ENCODE data around the gene SLC2A9.

SLC2A9 gene

DNA sequence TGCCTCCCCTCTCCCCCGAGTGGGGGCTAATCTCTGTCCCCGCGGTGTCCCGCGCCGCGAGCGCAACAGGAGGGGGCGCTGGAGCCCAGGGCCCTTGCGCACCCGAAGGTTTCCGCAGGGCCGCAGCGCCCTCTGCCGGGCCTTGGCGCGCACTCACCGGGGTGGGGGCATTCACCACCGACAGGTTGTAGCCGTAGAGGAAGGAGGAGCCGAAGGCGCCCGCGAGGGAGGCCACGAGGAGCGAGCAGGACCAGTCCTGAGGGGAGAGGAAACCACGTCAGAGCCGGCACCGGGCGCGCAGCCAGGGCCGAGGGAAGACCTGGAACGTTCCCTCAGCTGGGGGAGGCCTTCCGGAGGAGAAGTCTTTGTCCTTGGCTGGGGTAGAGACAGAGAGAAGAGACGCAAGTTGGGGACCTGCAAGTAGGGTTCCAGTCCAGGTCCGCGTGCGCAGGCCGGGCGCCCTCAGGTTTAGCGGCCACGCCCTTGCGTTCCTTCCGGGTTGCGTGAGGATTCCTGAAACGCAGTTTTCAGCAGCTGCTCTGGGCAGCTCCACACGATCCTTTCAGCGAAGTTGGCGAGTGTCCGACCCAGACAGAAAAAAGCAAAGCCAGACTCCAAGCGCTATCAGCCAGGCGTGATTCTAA, 2.4 kb downstream of the SLC2A9 start:
- no peak for DNase-seq

DNA sequence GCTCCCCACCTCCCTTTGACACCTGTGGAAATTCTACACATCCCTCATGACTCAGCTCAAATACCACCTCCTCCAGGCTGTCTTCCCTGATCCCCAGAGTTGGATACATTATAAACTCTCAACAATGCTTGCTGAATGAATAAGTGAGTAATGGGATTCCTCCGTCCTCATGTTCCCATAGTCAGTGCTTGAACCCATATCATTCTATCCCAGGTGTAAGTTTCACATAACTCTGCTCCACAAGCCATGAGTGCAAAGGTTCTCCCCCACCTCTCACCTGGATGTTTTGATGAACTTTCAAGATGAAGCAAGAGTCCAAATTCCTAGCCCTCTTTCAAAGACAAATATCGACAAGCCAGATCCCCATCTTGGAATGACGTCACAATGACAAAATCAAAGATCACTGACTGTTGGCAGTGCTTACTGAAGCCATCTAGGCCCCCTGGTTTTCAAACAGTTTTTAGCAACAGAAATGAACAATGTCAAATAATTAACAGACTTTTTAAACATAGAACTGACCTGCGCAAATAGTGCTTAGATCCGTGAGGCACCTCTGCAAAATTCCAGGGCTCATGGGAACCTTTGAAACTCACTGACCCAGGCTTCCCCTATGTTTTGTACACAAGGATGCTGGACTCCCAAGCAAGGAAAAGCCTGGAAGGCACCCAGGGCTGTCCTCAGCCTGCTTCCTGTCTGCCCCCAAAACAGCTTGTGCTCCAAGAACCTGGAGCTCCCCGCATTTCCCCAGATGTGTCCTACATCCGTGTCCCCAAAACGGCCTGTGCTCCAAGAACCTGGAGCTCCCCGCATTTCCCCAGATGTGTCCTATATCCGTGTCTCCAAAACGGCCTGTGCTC, 4.0 kb downstream of the SLC2A9 start:
- DNase-seq = no peak

DNA sequence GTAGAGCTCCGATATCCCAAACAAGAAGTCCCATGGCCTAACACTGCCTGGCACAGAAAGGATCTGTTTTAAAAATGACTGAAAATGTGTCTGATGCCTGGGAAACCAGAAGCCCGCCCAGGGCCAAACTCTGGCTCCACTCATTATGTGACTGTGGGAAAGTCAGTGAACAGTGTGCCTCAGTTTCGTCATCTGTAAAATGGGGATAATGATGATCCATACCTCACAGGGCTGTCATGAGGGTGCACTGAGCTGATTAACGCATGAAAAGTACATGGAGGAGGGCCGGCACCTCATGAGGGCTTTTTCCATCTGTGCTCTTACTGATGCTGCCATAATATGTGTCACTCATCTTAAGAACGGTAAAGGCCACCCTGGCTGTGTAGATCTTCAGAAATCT, 5.1 kb downstream of the SLC2A9 start:
- no peak for DNase-seq

DNA sequence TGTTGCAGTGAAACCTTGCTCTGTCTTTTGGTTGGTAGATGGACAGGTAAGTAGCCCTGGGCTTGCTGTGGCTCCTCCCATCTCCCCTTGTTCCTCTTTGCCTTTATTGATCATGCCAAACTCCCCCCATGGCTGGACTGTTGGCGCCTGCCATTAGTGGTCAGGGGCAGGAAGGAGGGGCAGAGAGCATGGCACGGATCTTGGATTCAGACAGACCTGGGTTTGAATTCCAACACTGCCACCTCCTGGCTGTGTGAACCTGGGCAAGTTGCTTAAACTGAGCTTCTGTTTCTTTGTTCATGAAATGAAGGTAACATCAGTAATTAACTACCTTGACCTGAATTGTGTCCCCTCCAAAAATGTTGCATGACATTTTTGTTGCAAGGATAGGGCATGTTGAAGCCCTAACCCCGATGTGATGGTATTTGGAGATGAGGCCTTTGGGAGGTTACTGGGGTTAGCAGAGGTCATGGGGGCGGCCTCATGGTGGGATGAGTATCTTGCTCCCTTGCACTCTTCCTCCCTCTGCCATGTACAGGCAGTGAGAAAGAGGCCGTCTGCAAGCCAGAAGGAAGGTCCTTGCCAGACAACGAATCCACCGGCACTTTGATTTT, 6.0 kb downstream of the SLC2A9 start:
- DNase-seq = no peak

DNA sequence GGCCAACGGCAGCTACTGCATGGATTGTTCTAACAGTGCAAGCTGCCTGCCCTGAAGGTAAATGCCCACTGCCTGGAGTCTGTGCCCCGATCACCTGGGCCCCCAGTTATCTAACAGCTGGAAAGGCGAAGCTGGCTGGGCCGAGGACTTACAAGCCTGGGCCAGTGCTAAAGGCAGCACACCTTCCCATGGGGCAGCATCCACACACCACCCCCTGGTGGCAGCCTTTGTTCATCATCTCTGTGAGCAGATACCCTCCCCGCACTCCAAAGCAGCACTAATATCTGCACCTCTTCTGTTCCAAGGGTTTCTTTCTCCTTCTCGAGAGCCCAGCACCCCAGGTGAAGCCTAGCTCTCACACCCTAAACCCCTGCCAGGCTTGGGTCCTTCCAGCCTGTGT, 7.6 kb downstream of the SLC2A9 start:
- DNase-seq = no peak

DNA sequence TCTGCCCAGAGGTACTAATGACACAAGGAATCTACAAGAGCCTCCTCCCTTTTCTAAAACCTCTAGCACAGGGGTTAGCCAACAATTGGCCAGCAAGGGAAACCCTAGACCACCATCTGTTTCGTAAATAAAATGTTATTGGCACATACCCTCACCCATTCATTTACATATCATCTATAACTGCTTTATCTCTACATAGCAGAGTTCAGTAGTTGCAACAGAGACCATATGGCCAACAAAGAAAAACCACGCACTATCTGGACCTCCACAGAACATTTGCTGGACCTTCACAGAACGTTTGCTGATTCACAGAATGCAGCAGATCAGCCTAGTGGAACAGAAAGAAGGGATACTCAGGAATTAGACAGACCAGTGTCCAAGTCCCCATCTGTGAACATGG, 9.4 kb downstream of the SLC2A9 start:
- no peak for DNase-seq

DNA sequence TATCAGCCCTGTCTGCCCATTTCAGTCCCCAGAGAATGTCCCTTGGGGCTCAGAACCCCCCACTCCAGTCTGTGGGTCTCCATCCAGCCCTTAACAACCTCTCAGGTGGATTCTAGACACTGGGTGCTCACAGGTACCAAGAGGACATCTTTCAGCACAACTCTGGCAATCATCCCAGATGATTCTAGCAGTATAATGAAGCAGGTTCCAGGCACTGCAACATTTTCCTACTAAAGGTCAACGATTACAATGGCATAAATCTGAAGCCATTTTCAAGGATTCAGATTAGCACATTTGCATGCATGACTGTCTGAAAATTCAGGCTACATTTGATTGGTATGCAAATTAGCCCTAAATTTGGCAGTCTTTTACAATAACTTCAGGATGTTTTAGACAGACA, 10.0 kb downstream of the SLC2A9 start:
- no peak for DNase-seq

DNA sequence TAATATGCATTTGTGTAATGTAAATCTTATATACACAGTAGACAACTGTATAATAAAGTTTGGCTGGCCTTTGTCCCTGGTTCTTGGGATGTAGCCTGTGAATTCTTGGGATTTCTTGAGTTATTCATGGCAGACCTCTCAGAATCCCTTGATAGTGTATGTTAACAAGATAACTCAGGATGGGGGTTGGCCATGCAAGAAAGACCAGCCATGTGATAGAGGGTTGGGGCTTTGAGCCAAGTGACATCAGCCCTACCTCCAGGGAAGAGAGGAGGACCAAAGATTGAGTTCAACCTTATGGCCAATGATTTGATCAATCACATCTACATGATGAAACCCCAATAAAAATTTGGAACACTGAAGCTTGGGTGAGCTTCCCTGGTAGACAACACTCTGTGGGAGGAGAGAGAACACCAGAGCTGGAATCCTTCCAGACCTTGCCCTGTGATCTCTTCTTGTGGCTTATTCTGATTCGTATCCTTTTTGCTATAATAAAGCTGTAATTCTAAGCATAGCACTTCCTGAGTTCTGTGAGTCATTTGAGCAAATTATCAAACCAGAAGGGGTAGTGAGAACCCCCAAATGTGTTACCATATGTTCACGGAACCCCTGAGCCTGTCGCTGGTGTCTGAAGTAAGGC, 11.3 kb downstream of the SLC2A9 start:
- no peak for DNase-seq

DNA sequence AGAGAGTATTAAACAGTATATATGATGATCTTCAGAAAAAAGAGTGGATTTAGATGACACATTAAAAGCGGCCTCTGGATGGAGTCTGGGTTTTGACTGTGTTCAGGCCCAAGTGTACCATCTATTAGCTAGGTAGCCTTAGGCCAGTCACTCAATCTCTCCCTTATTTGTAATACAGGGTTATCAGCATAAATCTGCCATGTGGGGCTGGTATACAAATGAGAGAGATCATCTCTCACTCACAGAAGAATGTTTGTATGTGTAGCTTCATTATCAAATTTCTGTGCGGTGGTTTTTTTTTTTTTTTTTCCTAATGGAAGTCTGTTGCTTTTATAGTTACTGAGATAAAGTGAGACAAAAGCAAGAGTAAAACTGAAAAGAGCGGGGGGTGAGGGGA, 12.7 kb downstream of the SLC2A9 start:
- no peak for DNase-seq

DNA sequence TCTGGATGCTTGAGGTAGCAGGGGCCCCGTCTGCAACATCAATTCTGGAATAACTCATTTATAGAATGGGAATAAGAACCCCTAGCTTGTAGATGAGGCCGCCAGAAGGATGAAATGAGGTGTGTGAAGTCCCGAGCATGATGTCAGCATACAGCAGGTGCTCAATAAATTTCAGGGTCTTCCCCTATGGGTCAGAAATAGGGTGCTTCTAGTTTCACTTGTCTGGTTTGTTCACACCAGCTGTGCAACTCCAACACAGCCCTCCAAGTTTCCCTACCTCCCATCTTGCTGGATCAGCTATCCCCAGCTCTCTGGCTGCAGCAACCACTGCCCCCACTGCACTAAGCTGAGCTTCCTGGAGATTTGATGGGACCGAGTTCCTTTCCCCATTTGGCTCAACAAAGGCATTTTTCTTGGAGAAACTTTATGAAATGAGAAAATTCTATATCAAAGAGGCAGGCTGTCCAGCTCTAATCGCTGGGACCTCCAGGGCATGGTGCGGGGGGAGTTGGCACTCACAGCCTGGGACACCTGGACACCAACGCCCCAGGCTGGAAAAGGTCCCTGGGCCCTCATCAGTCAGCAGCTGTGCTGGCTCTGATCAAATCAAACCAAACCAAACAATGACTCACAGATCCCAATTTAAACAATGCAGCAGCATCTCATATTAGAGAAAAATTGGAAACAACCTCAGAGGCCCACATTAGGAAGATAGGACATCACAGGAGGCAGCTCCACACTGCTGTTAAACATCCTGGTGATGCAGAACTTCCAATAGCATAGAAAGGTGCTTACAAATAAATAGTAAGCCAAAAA, 13.3 kb downstream of the SLC2A9 start:
- DNase-seq = no peak

DNA sequence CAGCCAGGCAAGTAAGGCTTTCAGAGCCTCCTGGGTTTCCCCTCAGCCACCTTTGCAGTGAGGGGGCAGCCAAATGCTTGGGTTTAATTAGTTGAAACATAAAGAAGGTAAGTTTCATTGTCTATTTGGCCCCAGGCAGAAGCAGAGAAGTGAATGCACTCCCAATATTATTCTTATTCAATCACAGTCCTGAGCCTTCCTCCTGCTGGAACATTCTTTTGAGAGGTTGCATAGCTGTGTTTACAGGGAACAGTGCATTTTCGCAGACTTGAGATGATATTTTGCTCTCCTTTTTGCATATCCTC, 13.9 kb downstream of the SLC2A9 start:
- DNase-seq = no peak

DNA sequence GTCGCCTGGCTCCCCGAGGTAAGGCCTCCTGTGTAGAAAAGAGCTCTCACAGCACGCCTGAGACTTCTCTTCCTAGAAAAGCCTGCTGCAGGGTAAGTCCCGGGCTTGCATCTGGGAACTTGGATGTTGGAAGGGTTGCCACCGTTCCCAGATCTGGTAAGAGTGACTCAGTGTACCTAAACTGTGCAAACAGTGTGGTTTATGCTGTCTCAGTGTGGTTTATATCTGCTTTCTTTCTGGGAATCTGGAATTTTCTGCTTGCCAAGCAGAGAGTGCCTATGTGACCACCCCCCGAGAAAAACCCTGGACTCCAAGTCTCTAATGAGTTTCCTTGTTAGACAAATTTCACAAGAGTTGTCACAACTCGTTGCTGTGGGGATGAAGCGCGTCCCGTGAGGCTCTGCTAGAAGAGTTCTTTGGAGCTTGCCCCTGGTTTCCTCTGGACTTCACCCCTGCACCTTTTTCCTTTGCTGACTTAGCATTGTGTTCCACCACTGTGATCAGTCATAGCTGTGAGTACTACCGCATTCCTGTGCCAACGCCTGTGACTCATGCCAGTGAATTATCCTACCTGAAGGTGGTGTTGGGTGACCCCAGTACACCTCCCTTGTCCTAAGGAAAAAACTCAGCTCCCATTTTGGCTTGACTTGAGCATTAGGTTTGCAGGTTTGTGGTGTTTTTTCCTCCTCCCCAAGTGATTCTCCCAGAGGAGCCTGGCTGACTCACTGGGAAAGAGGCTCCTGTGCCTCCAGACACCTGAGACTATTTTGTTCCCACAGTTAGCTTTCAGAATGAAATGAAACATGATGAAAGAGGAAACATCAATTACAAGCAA, 14.5 kb downstream of the SLC2A9 start:
- no peak for DNase-seq

DNA sequence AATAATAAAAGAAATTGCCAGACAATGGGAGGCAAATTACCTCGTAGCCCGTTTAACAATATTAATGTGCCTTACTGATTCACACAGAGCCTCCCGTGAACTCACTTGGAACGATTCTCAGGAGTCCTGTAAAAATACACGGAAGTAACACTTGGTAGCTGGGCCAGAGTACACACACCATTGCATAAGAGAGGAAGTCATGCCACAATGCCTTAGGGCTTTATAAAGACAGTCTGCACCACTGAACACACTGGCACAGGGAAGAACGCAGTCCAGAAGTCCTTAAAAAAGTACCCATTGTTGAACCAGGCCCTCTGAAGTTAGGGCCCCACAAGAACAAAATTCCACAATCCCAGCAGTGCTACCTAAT, 15.1 kb downstream of the SLC2A9 start:
- DNase-seq = no peak

DNA sequence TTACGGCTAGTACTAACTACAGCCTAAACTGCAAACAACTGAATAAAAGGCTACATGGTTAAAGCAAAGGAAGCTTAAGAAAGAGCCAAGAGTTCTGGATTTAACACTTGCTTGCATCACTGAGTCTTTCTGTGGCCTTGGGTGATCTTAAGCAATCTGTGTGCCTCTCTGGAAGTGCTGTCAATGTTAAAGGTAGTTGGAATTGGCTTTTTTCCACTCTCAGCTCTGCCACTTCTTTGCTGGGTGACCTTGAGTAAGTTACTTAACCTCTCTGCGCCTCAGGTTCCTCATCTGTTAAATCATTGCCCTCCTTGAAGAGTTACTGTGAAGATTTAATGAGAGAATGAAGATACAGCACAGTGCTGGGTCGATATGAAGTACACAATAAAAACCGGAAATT, 15.7 kb downstream of the SLC2A9 start:
- no peak for DNase-seq

DNA sequence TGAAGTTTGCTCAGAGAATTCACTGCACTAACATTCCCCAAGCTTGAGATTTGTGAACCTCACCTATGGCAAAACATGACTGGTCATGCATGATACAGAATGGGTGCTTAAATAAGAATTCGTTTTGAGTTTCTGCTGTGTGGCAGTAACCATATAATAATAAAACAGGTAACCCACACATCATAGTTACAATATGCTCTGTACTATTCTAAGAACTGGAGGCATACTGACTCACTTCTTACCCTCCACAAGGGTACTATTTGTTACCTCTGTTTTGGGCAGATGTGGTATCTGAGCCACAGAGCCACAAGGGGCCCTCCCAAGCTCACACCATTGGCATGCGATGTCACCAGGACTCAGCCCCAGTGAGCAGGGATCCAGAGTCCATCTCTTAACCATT, 17.6 kb downstream of the SLC2A9 start:
- DNase-seq = no peak

DNA sequence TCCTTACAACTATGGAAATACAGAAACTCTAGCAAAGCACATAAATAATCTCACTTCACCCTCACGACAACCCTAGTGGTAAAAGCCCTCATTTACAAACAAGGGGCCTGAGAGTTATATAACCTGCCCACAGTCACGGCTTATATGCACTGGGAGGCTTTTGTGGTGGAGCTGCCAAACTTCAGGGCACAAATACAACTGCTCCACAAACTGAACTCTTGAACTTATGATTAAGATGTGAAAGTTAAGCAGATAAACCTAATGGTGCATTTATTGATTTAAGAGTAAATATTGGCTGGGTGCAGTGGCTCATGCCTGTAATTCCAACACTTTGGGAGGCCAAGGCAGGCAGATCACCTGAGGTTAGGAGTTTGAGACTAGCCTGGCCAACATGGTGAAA, 19.0 kb downstream of the SLC2A9 start:
- DNase-seq = no peak

DNA sequence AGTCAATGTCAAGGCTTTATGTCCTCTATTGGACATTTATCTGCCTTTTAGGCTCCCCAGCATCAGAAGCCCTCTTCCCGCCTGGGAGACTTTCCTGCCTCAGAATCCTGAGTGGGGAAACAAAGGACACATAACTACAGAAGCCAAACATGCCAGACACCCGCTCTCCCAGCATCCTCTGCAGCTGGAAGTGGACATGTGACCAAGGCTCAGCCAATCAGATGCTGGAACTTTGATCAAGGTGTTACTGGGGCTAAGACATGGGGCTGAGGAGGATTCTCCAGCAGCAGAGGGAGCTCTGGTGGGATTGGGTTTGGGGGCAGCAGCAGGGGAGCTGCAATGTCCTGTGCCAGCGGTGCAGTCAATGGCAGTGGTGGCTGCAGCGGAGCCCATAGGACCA, 19.5 kb downstream of the SLC2A9 start:
- no peak for DNase-seq

DNA sequence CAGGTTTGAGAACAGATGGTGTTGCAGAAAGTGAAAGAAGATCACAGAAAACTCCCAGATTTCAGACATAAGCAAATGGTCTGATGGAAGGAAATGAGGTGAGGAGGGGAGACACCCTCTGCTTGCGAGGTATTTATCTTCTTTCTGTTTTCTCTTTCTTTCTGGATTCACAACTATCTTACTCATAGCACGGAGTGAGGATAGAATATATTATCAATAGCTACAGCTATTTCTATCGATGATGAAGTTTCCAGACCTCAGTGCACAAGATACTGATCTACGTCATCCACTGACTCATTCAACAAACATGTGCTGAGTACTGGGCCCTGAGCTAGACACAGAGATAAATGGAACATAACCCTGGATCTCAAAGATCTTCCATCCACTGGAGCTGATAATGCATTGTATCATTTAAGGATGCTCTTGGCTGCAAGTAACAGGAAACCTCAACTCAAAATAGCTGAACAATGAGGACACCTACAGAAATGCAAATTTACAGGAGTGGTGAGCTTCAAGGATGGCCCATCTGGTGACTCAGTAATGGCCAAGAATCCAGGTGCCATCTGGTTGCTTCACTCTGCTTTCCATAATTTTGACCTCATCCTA, 21.2 kb downstream of the SLC2A9 start:
- DNase-seq = no peak

DNA sequence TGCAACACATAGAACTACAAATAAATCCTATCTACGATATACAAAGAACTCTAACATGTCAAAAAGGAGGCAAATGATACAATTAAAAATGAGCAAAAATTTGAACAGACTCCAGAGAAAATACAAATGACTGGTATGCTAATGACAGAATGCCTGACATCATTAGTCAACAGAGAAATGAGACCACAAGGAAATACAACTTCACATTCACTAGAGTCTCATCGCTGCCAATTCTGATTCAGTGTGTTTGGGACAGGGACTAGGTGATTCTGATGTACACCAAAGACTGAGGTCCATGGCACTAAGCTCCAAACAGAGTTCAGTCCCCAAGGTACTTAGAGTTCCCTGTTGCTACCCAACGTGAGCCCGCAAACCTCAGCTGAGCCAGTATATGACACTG, 23.4 kb downstream of the SLC2A9 start:
- no peak for DNase-seq

DNA sequence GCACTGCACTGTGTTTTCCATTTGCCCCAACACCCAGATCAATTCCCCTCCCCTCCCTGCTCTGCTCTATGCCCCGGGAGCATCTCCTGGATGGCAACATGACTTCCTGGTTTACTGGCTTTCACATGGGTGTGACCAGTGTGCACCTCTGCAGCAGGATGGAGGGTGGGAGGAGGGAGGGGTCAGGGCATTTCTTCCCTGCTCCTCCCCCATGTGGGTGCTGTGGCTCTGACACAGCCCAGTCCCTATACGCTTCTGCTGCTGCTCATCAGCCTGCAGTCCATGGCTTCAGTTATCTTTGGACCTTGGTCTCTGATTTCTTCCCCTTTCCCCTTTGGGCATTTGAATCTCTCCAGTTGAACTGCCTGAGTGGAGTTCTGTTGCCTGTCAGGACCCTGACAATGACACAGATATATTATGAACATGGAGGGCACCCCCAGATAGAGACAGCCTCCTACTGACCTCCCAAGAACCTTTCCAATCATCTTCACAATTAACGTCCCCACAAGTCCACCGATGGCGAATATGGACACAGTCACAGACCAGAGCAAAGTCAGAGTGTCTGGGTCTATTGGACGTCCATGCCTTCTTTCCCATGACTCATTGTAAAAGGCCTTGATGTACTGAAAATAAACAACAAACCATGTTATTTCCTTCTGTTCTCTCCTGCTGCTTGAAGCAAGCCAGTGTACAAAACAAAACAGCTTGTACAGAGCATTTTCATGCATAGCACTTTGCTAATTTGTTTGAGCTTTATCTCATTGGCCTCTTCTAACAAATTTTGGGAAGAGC, 24.8 kb downstream of the SLC2A9 start:
- DNase-seq = no peak

DNA sequence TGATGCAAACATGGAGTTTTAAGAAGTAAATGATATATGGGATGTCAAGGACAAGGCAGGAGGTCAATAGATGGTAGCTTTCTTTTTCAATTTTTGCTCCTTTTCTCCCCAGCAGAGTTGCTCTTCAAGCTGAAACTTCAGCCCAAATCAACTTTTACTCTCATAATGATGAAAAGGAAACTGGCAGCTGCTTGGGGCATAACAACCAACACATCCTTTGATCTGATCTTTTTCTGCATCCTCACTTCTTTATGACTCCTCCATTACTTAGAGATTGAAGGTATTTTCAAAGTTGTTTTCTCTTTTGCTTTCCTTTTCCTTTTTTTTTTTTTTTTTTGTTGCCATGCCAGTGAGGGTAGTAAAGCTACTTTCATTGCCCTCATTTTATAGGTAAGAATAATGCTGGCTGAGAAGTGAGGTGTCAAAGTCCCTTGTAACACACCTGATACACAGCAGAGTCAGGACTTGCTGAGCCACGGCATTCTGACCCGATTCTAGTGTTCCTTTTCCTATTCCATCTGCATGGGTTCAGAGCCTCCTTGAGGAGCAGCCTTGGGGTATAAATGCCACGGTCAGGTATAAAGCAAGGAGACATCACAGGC, 26.9 kb downstream of the SLC2A9 start:
- no peak for DNase-seq
